GM12891 (cell line): ENCODE data around the gene ZNF83.
"Not testable (repeated sequence)": the region's sequence is repeated elsewhere in the genome, so short reads cannot be mapped to it uniquely, and the experiment has no call there.

Source experiments
- DNase-seq: peaks from one replicate; pipeline ENCODE4 v3.0.0; 2011; ENCODE audit warnings: low spot score; ENCODE audit not compliant: insufficient read length
- FAIRE-seq: peaks from 2 replicates; lab custom pipeline; 2011; peaks lifted over from hg19 to GRCh38; lab: Jason Lieb, UNC
- PAX5 ChIP-seq: IDR thresholded peaks from 2 replicates; pipeline ENCODE4 v1.6.1; 2011; ENCODE audit warnings: low read length, moderate library complexity, mild to moderate bottlenecking; ENCODE audit not compliant: insufficient read depth, severe bottlenecking
- POLR2A ChIP-seq: IDR thresholded peaks from 2 replicates; pipeline ENCODE4 v1.6.1; 2011; ENCODE audit warnings: low read depth, low read length, control low read depth
- POLR2AphosphoS5 ChIP-seq: IDR thresholded peaks from 2 replicates; pipeline ENCODE4 v1.6.1; 2011; ENCODE audit warnings: low read depth, low read length, control low read depth
- POU2F2 ChIP-seq: IDR thresholded peaks from 2 replicates; pipeline ENCODE4 v1.6.1; 2011; ENCODE audit warnings: low read depth, mild to moderate bottlenecking, control low read depth, low read length, moderate library complexity
- SPI1 ChIP-seq: IDR thresholded peaks from 2 replicates; pipeline ENCODE4 v1.6.1; 2011; ENCODE audit warnings: low read depth, low read length, control low read depth
- TAF1 ChIP-seq: IDR thresholded peaks from 2 replicates; pipeline ENCODE4 v1.6.1; 2011; ENCODE audit warnings: low read depth, low read length, control low read depth

ZNF83 gene

DNA sequence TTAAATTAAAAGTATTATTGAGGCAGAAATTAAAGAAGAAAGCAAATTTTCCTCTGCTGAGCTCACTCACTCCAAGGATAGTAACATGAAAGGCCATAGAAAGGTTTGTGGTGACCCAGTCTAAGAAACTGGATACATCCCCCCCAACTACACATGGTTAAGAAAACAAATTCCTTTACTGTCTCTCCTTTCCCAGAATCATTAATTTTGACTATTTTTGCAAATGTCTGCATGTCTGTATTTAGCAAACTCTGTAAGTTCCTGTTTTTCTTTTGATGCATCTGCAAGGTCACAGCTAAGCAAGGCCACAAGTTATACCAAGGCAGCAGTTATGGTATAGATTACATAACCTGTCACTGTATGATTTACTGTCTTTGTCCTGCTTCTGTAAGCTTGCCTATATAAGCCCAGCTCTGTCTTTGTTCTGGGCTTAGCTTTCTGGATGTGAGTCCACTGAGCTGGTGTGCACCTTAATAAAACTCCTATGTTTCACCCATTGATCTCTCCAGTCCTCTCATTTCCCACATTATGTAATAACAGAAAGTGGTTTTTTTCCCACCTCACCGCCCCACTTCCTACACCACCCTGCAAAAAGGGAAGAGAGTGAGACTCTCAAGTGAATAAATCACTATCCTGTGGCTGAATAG is 8.5 kb upstream of the ZNF83 start:
- TF ChIP-seq SPI1 (no peak), TAF1 (no peak), POLR2AphosphoS5 (no peak), POU2F2 (no peak)
- DNase-seq (no peak), FAIRE-seq (no peak)

DNA sequence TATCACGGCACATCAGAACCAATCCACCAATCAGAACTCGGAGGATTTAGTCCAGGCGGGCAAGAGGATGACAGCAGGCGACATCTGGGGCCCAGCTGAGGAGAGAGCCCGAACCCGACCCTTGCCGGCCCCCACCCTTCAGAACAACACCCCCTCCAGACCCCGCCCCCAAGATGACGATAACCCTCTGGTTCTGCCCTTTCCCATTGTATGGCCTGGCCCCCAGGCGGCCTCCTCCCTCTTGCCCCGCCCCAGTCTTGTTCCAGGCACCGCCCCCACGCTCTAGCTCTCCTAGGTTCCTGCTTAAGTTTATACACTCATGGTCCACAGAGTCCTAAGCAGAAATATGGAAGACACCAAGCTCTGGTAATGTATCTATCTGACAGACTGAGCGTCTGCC is 2.8 kb upstream of the ZNF83 start:
- TF ChIP-seq SPI1 = no peak
- TF ChIP-seq TAF1 = no peak
- DNase-seq (no peak), FAIRE-seq (no peak)

DNA sequence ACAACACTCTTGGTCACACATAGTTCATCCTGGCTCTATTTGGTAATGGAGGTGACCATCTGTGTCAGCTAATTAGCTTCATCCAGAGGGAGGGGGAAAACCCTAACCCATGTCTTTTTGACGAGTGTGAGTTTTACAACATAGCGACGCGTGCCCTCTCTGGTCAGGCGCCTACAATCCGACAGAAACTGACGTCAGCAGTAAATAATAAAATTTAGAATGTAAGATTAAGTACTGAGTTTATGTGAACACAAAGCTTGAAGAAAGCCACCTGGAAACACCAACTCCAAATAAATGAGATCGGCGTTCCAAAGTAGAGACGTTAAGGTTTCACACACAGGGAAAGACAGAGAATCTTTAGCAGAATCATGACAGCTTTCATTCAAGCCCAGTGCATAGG is 1.8 kb upstream of the ZNF83 start:
- TF ChIP-seq PAX5 = no peak
- TF ChIP-seq POLR2A = no peak
- TF ChIP-seq POU2F2 = no peak
- no peak for TF ChIP-seq TAF1
- TF ChIP-seq SPI1 = no peak
- TF ChIP-seq POLR2AphosphoS5 = no peak
- FAIRE-seq (no peak), DNase-seq (no peak)

DNA sequence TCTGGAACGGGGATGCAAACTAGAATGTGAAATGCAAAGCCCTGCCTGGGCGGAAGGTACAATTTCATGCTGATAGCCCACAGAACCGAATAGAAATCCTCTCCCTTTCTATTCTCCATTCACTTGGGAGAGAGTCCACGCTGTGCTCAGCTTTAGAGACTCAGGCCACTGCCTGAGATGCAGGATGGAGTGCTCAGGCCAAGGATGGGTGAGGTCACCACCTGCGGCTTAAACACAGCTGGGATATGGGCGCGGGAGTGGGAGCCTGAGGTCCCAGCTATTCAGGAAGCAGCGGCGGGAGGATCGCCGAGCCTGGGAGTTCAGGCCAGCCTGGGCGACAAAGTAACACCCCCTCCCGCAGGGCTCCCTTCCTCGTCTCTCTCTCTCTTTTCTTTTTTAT is 446 bp upstream of the ZNF83 start:
- TF ChIP-seq SPI1 = no peak
- no peak for TF ChIP-seq POLR2A
- TF ChIP-seq POU2F2 = no peak
- TF ChIP-seq POLR2AphosphoS5 = no peak
- TF ChIP-seq PAX5 = no peak
- no peak for TF ChIP-seq TAF1
- FAIRE-seq (no peak), DNase-seq (peak; percentile 16)

DNA sequence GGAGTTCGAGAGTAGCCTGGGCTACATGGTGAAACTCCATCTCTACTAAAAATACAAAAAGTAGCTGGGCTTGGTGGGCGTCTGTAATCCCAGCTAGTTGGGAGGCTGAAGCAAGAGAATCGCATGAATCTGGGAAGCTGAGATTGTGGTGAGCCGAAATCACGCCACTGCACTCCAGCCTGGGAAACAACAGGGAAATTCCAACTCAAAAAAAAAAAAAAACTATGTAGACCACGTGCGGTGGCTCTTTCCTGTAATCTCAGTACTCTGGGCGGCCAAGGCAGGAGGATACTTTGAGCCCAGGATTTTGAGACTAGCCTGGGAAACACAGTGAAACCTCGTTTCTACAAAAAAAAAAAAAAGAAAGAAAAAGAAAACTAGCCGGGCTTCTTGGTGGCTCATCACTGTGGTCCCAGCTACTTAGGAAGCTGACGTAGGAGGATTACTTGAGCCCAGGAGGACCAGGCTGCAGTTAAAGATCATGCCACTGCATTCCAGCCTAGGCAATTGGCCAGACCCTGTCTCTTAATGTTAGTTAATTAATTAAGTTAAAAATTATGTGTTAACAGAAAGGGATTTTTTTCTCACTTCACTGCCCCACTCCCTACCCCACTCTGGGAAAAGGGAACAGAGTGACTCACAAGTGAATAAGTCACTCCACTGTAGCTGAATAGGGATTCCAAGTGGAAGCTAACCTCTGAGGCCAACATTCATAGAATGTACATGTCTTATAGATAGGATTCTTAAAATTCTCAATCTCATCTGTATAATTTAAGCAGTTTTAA is 2.2 kb downstream of the ZNF83 start:
- FAIRE-seq = no peak
- TF ChIP-seq POLR2A (no peak), PAX5 (no peak), POU2F2 (no peak), POLR2AphosphoS5 (no peak), SPI1 (no peak), TAF1 (no peak)
- DNase-seq = no peak

DNA sequence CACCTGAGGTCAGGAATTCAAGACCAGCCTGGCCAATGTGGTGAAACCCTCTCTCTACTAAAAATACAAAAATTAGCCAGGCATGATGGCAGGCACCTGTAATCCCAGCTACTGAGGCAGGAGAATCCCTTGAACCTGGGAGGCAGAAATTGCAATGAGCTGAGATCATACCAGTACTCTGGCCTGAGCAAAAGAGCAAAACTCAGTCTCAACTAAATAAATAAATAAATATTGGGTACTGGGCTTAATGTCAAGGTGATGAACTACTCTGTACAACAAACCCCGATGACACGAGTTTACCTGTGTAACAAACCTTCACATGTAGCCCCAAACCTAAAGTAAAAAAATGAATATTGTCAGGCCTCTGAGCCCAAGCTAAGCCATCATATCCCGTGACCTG is 10.7 kb downstream of the ZNF83 start:
- not testable (repeated sequence) for FAIRE-seq, DNase-seq

DNA sequence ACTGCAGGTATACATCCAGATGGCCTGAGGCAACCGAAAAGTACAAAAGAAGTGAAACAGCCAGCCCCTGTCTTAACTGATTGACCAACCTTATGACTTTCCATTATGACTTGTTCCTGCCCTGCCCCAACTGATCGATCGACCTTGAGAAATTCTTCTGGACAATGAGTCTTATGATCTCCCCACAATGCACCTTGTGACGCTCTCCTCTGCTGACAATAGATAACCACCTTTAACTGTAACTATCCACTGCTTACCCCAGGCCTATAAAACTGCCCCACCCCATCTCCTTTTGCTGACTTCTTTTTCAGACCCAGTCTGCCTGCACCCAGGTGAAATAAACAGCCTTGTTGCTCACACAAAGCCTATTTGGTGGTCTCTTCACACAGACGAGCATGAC is 11.2 kb downstream of the ZNF83 start:
- FAIRE-seq (no peak), DNase-seq (no peak)
- TF ChIP-seq POLR2AphosphoS5 (no peak), SPI1 (no peak), PAX5 (no peak), POU2F2 (no peak), TAF1 (no peak), POLR2A (no peak)

DNA sequence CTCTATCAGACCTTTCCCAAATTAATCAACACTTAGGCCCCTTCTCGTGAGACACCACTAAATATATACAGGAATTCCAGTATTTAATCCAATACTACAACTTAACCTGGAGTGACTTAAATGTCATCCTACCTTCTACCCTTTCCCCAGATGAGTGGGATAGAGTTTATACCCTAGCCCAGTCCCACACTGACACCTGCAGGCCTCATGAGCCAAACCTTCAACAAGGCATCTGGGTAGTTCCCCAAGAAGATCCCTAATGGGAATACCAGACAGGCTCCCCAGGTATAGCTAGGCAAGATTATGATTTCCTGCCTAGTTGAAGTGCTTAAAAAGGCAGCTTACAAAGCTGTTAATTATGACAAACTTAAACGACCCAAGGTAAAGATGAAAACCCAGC is 15.9 kb downstream of the ZNF83 start:
- no peak for FAIRE-seq
- TF ChIP-seq TAF1 (no peak), SPI1 (no peak), PAX5 (no peak), POLR2A (no peak), POLR2AphosphoS5 (no peak), POU2F2 (no peak)
- DNase-seq = no peak

DNA sequence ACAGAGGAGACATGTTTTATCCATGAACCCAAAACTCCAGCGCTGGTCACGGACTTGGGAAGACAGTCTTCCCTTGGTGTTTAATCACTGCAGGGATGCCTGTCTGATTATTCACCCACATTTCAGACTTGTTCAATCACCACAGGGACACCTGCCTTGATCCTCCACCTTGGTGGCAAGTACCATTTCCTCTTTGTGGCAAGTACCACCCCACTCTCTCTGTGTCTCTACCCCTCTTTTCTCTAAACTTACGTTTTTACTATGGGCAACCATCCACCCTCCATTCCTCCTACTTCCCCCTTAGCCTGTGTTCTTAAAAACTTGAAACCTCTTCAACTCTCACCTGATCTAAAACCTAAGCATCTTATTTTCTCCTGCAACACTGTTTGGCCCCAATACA is 16.8 kb downstream of the ZNF83 start:
- DNase-seq = no peak
- FAIRE-seq = no peak
- TF ChIP-seq TAF1 = no peak
- TF ChIP-seq SPI1 = no peak
- no peak for TF ChIP-seq POLR2AphosphoS5
- TF ChIP-seq POLR2A = no peak
- no peak for TF ChIP-seq POU2F2
- TF ChIP-seq PAX5 = no peak

DNA sequence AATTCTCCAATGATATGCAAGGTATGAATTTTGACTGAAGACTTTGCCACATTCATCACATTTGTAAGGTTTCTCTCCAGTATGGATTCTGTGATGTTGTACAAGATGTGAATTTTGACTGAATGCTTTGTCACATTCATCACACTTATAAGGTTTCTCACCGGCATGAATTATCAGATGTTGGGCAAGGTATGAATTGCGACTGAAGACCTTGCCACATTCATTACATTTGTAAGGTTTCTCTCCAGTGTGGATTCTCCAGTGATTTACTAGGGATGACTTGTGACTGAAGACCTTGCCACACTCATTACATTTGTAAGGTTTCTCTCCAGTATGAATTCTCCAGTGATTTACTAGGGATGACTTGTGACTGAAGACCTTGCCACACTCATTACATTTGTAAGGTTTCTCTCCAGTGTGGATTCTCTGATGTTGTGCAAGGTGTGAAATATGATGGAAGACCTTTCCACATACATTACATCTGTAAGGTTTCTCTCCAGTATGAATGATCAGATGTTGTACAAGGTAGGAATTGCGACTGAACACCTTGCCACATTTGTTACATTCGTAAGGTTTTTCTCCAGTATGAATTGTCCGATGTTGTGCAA is 24.8 kb downstream of the ZNF83 start:
- FAIRE-seq (no peak), DNase-seq (no peak)
- TF ChIP-seq POU2F2 (no peak), TAF1 (no peak), PAX5 (no peak), POLR2A (no peak), POLR2AphosphoS5 (no peak), SPI1 (no peak)

DNA sequence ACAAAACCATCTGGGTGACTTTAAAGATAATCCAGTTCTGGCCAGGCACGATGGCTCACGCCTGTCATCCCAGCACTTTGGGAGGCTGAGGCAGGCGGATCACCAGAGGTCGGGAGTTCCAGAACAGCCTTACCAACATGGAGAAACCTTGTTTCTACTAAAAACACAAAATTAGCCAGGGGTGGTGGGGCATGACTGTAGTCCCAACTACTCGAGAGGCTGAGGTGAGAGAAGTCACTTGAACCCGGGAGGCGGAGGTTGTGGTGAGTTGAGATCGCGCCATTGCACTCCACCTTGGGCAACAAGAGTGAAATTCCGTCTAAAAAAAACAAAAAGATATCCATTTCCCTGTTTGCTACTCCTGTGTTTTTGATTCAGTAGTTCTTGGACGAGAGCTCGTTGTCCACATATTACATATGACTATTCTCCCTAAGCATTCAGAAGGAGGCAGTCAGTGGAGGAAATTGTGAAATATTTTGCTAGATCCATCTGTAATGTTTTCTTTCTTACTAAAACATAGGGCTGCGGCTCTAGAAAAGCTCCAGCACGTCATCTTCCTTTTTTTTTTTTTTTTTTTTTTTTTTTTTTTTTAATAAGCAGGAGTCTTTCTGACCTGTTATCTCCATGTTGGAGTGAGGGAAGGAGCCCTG is 34.5 kb downstream of the ZNF83 start:
- DNase-seq (no peak), FAIRE-seq (no peak)
- TF ChIP-seq SPI1 (no peak), POLR2AphosphoS5 (no peak), POLR2A (no peak), TAF1 (no peak), PAX5 (no peak), POU2F2 (no peak)
